ENCODE measurements around the gene GASK1A. TPM values are rescaled to one million over a fixed set of nuclear protein-coding genes. Genes with fewer than 3 reads are reported as not detected.

The GASK1A gene
- total and polyA plus RNA-seq, 10 of the 15 experiments (the other 5 are each of a cell fraction or from before 2014, with no cell fraction given), result 0.18 TPM; not detected in 9

DNA sequence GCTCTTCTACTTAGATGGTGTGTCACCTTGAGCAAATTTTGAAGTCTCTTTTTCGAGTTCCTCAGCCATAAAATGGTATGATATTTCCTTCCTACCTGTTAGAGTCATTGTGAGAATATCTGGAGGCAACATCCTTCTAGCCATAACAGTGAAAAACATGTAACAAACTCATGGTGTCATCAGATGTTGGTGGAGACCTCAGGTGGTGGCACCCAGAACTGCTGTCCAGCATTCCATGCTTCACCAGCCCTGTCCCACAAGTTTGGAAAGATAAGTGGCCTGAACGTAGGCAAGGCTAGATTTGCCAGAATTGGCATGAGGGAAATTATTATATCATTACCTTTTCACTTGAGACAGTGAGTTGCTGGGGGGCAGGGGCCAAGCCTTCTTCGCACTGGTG, 30.4 kb downstream of the GASK1A start:
- ChIA-PET RAD21 (ENCODE audit: unreplicated experiment) (no interaction called here), POLR2A (no interaction called here), CTCF (interaction anchor here (1.9 kb wide), 1 partner anchor 62 kb away, joined by 7 read pairs; no protein-coding TSS in a partner anchor), SMC1A (ENCODE audit: uncharacterized antibody, unreplicated experiment) (no interaction called here)
- 7% methylated on average over 3 of the region's 3 CpGs for WGBS (ENCODE audit: insufficient coverage, insufficient replicate concordance, low lambda C conversion rate, missing lambda C conversion rate)
- no peak overlapping the region for H3K9ac ChIP-seq (ENCODE audit: control insufficient read depth, insufficient read depth, low read length)
- BruUV-seq (replicated peaks), result no TSS peak
- in situ Hi-C loops (cut with MboI), result no loop called here
- H3K36me3 ChIP-seq (ENCODE audit: control insufficient read depth in 2 of 2, insufficient read depth in 2 of 2, low read length in 1 of 2), result no peaks in the 10 kb centered on the region
- no peak for DNase-seq (ENCODE audit: low read depth, low spot score)
- intact Hi-C loops (cut with micrococcal nuclease; ENCODE audit: unreplicated experiment), result no loop called here
- H3K4me2 ChIP-seq (ENCODE audit: control insufficient read depth, insufficient read depth), result no peak overlapping the region
- H3K9me3 ChIP-seq (replicated peaks; ENCODE audit: control insufficient read depth, insufficient read depth, low read length), result peaks cover 13% of the 10 kb centered on the region; the same call in 1 of the 3 replicates
- H3K27ac ChIP-seq (ENCODE audit: control insufficient read depth, insufficient read depth), result no peak overlapping the region
- no peak for ATAC-seq
- H3K27me3 ChIP-seq (replicated peaks in 1 of 2; ENCODE audit: control insufficient read depth in 2 of 2, insufficient read depth in 2 of 2, low read length in 1 of 2), result no peaks in the 10 kb centered on the region
- no peaks in the 10 kb centered on the region for H3K79me2 ChIP-seq (ENCODE audit: control insufficient read depth, insufficient read depth, low read length)
- no peaks in the 10 kb centered on the region for H3K4me1 ChIP-seq (ENCODE audit: control insufficient read depth, insufficient read depth, low read length)
- no peak overlapping the region for H3K4me3 ChIP-seq
- H2AFZ ChIP-seq (ENCODE audit: control insufficient read depth, low read depth, low read length), result no peak overlapping the region
- no peak for FAIRE-seq
- H4K20me1 ChIP-seq (ENCODE audit: control insufficient read depth, insufficient read depth), result no peaks in the 10 kb centered on the region
- TF ChIP-seq, protein P1, sequence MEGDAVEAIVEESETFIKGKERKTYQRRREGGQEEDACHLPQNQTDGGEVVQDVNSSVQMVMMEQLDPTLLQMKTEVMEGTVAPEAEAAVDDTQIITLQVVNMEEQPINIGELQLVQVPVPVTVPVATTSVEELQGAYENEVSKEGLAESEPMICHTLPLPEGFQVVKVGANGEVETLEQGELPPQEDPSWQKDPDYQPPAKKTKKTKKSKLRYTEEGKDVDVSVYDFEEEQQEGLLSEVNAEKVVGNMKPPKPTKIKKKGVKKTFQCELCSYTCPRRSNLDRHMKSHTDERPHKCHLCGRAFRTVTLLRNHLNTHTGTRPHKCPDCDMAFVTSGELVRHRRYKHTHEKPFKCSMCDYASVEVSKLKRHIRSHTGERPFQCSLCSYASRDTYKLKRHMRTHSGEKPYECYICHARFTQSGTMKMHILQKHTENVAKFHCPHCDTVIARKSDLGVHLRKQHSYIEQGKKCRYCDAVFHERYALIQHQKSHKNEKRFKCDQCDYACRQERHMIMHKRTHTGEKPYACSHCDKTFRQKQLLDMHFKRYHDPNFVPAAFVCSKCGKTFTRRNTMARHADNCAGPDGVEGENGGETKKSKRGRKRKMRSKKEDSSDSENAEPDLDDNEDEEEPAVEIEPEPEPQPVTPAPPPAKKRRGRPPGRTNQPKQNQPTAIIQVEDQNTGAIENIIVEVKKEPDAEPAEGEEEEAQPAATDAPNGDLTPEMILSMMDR (IDR thresholded peaks at IDR 0.05 in 2 of 3, conservative IDR thresholded peaks at IDR 0.05 in 1 of 3; ENCODE audit: control insufficient read depth in 2 of 3, extremely low read depth in 1 of 3, insufficient read depth in 1 of 3, low read depth in 3 of 3, low read length in 3 of 3), result no peak
- TF ChIP-seq SUPT20H (IDR thresholded peaks at IDR 0.05; ENCODE audit: borderline replicate concordance, control insufficient read depth, low read depth, low read length) (no peak), ELK1 (IDR thresholded peaks at IDR 0.05; ENCODE audit: low read depth, low read length) (no peak), HDGF (IDR thresholded peaks at IDR 0.05) (no peak), SMAD5 (IDR thresholded peaks at IDR 0.05; ENCODE audit: low read depth) (no peak), BHLHE40 (IDR thresholded peaks at IDR 0.05; ENCODE audit: borderline replicate concordance in 1 of 2, low read depth in 2 of 2, low read length in 1 of 2) (no peak), NRF1 (conservative IDR thresholded peaks at IDR 0.05; ENCODE audit: low read depth, low read length) (no peak), FOXM1 (IDR thresholded peaks at IDR 0.05; ENCODE audit: low read depth, low read length) (no peak), PAX8 (IDR thresholded peaks at IDR 0.05) (no peak), IRF3 (IDR thresholded peaks at IDR 0.05) (no peak)
- TF ChIP-seq, protein P2, sequence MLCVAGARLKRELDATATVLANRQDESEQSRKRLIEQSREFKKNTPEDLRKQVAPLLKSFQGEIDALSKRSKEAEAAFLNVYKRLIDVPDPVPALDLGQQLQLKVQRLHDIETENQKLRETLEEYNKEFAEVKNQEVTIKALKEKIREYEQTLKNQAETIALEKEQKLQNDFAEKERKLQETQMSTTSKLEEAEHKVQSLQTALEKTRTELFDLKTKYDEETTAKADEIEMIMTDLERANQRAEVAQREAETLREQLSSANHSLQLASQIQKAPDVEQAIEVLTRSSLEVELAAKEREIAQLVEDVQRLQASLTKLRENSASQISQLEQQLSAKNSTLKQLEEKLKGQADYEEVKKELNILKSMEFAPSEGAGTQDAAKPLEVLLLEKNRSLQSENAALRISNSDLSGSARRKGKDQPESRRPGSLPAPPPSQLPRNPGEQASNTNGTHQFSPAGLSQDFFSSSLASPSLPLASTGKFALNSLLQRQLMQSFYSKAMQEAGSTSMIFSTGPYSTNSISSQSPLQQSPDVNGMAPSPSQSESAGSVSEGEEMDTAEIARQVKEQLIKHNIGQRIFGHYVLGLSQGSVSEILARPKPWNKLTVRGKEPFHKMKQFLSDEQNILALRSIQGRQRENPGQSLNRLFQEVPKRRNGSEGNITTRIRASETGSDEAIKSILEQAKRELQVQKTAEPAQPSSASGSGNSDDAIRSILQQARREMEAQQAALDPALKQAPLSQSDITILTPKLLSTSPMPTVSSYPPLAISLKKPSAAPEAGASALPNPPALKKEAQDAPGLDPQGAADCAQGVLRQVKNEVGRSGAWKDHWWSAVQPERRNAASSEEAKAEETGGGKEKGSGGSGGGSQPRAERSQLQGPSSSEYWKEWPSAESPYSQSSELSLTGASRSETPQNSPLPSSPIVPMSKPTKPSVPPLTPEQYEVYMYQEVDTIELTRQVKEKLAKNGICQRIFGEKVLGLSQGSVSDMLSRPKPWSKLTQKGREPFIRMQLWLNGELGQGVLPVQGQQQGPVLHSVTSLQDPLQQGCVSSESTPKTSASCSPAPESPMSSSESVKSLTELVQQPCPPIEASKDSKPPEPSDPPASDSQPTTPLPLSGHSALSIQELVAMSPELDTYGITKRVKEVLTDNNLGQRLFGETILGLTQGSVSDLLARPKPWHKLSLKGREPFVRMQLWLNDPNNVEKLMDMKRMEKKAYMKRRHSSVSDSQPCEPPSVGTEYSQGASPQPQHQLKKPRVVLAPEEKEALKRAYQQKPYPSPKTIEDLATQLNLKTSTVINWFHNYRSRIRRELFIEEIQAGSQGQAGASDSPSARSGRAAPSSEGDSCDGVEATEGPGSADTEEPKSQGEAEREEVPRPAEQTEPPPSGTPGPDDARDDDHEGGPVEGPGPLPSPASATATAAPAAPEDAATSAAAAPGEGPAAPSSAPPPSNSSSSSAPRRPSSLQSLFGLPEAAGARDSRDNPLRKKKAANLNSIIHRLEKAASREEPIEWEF (IDR thresholded peaks at IDR 0.05; ENCODE audit: insufficient replicate concordance, low read depth, low read length), result no peak
- TF ChIP-seq, protein P3, sequence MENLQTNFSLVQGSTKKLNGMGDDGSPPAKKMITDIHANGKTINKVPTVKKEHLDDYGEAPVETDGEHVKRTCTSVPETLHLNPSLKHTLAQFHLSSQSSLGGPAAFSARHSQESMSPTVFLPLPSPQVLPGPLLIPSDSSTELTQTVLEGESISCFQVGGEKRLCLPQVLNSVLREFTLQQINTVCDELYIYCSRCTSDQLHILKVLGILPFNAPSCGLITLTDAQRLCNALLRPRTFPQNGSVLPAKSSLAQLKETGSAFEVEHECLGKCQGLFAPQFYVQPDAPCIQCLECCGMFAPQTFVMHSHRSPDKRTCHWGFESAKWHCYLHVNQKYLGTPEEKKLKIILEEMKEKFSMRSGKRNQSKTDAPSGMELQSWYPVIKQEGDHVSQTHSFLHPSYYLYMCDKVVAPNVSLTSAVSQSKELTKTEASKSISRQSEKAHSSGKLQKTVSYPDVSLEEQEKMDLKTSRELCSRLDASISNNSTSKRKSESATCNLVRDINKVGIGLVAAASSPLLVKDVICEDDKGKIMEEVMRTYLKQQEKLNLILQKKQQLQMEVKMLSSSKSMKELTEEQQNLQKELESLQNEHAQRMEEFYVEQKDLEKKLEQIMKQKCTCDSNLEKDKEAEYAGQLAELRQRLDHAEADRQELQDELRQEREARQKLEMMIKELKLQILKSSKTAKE (IDR thresholded peaks at IDR 0.05; ENCODE audit: low read depth, poor library complexity, severe bottlenecking), result no peak

Data from GM12878 (cell line).